HUDEP-2 (cell line): Measurements from ENCODE around the gene TMEM169.
"Not testable (repeated sequence)": the region's sequence is repeated elsewhere in the genome, so short reads cannot be mapped to it uniquely, and the experiment has no call there.

Experiments
- DNase-seq, 76 experiments: peaks; one replicate each; lab custom pipeline; 2025; ENCODE audit not compliant: unreplicated experiment in 76 of 76; lab: John Stamatoyannopoulos, UW

The TMEM169 gene

GRCh38 chr2:216130346-216130971 is 48.7 kb downstream of the TMEM169 start:
- DNase-seq, result no peak

- DNase-seq, result no peak
These were observed 49.6 kb downstream of the TMEM169 start for GRCh38 chr2:216131175-216131926.

DNA sequence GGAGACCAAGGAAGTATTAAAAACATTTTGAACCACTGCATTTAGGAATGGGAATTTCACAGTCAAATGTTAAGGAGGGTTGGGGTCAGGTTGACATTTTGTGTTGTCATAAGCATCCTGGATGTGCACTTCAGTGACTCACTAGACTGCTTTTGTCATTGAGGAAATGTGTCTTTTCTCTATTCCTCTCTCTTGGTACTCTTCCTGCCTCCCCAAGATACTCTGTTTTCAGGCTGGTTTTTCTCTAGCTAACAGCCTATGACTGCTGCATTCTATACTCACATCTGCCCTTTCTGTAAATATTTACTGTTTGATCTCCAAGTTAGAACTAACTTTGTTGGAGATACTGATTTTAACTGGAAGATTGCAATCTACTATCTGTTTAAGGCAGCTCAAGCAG is 50.9 kb downstream of the TMEM169 start:
- no peak for DNase-seq

- DNase-seq, result no peak
These were observed 51.7 kb downstream of the TMEM169 start for GRCh38 chr2:216133397-216133796.

DNA sequence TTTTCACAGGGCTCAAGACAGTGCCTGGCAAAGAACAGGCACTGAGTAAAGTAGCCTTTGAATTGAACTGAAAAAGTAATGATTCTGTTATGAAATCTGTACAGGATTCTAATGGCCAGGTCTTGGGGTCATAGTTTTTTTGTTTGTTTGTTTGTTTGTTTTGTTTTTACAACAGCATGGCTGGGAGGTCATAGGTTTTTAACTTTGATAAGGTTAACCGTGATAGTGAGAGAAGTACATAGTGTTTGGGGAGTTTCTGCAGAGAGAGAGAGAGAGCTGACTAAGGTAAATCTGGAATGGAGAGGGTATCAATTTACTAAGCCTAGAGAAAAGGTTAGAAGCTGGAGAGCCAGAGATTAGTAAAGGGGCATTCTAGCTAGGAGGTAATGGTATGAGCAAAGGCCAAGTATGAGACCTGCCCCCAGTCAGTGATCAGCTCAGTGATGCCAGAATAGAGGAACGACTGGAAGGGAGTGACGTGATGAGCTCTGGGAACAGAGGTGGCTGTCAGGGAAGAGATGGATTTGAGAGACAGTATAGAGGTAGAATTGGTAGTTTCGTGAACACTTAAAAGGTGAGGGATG is 53.3 kb downstream of the TMEM169 start:
- no peak for DNase-seq

GRCh38 chr2:216139884-216140283 is 58.2 kb downstream of the TMEM169 start:
- DNase-seq, result peak in 6 of 76 experiments; percentile 1 to 29 (median 10)

DNA sequence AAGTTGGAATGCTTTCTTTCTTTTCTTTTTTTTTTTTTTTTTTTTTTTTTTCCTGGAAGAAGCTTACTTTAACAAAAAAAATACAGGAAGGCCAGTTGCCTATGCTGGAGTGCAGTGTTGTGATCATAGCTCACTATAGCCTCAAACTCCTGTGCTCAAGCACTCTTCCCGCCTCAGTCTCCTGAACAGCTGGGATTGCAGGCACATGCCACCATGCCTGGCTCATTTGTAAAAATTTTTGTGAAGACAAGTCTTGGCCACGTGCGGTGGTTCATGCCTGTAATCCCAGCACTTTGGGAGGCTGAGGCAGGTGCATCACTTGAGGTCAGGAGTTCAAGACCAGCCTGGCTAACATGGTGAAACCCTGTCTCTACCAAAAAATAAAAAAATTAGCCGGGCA is 59.8 kb downstream of the TMEM169 start:
- not testable (repeated sequence) for DNase-seq

- DNase-seq, result no peak
These were observed 60.8 kb downstream of the TMEM169 start for GRCh38 chr2:216142540-216142939.

- no peak for DNase-seq
These were observed 62.7 kb downstream of the TMEM169 start for GRCh38 chr2:216144372-216144771.

GRCh38 chr2:216144857-216145256 is 63.1 kb downstream of the TMEM169 start:
- no peak for DNase-seq

GRCh38 chr2:216146573-216146972 is 64.9 kb downstream of the TMEM169 start:
- DNase-seq, result no peak

GRCh38 chr2:216147172-216148131 is 65.7 kb downstream of the TMEM169 start:
- no peak for DNase-seq

- no peak for DNase-seq
These were observed 67.3 kb downstream of the TMEM169 start for GRCh38 chr2:216148983-216149382.

DNA sequence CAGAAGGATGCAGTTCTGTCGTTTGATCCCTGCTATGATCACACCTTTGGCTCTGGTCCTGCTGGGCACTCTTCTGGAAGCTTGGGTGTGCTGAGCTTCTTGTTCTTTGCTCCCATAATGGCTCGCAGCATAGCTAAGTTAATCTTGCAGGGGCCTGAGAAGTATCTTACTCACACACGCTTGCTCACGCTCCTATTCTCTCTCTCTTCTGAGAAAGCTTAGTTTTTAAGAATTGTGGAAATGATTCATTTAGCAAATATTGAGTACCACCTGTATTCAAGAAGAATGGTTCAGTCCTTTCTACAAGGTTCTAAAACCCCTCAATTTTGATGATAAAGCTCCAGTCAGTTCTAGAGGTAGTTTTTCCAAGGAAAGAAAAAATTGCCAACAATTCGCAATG is 68.0 kb downstream of the TMEM169 start:
- DNase-seq, result no peak

DNA sequence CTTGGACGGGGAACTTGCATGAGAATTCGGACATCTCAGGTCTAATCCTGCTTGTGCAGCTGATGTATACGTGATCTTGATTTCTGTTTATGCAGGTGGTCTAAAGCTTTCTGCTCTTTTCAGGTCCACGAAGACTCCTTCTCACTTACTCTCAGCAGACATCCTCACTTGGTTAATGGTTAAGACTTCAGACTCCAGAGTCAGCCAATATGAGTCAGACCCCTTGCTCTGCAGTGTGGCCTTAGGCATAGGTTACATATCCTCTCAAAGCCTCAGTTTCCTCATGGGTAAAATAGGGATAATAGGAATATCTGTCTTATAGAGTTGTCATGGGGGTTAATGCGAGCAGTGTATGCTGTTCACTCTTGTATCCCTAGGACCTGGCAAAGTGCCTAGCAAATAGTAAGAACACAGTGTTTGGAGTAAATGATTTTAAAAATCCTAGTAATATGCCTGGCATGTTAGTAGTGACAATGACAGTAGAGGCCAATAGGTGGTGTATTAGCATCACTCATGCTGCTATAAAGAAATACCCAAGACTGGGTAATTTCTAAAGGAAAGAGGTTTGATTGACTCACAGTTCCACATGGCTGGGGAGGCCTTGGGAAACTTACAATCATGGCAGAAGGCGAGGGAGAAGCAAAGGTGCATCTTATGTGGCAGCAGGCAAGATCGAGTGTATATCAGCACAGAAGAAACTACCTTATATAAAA is 69.8 kb downstream of the TMEM169 start:
- peak in 2 of 76 experiments; percentile 1 to 6 for DNase-seq
